ENCODE data around the gene AZU1.

DNA sequence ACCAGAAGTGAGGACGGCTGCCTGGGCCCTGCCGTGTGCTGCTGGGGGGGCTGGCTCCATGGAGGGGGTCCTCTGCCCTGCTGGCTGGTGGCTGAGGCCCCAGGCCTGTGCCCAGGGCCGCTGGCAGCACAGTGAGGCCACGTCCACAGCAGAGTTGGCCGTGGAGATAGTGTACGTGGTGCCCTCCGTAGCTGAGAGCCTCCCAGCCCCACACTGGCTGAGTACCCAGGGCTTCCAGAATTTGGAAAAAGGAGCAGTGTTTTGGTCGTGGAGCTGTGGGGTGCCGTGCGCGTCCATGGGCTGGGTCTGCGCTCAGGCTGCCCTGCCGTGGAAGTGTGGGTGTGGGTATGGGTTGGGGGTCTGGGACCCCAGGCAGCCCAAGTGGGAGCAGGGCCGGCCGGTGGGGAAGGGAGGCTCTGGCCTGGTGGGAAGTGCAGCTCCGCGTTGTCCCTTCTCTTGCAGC, 24.5 kb upstream of the AZU1 start:
- TF ChIP-seq, protein P1, sequence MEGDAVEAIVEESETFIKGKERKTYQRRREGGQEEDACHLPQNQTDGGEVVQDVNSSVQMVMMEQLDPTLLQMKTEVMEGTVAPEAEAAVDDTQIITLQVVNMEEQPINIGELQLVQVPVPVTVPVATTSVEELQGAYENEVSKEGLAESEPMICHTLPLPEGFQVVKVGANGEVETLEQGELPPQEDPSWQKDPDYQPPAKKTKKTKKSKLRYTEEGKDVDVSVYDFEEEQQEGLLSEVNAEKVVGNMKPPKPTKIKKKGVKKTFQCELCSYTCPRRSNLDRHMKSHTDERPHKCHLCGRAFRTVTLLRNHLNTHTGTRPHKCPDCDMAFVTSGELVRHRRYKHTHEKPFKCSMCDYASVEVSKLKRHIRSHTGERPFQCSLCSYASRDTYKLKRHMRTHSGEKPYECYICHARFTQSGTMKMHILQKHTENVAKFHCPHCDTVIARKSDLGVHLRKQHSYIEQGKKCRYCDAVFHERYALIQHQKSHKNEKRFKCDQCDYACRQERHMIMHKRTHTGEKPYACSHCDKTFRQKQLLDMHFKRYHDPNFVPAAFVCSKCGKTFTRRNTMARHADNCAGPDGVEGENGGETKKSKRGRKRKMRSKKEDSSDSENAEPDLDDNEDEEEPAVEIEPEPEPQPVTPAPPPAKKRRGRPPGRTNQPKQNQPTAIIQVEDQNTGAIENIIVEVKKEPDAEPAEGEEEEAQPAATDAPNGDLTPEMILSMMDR (IDR thresholded peaks at IDR 0.05): no peak
- TF ChIP-seq POLR2A (IDR thresholded peaks at IDR 0.05) (no peak), EP300 (IDR thresholded peaks at IDR 0.05) (no peak)
